CD4-positive, alpha-beta T cell treated with Interleukin-1 beta for 1 hour (primary cell): Measurements from ENCODE around the gene TRAPPC10.

Experiments
- DNase-seq, 2 donors: peaks; one replicate each; pipeline ENCODE4 v3.0.0-alpha.2; 2020 to 2022

TRAPPC10 gene

DNA sequence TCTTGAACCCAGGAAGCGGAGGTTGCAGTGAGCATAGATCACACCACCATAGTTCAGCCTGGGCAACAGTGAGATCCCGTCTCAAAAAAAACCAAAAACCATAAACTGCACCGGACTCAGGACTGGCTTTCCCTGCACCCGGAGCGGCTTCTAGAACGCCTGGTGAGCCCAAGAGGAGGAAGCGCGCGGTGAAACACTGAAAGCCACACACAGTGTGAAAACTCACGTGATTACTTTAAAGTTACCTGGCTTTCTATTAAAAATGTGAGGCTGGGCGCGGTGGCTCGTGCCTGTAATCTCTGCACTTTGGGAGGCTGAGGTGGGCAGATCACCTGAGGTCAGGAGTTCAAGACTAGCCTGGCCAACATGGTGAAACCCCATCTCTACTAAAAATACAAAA lies 7.0 kb upstream of the TRAPPC10 start:
- DNase-seq, result no peak

DNA sequence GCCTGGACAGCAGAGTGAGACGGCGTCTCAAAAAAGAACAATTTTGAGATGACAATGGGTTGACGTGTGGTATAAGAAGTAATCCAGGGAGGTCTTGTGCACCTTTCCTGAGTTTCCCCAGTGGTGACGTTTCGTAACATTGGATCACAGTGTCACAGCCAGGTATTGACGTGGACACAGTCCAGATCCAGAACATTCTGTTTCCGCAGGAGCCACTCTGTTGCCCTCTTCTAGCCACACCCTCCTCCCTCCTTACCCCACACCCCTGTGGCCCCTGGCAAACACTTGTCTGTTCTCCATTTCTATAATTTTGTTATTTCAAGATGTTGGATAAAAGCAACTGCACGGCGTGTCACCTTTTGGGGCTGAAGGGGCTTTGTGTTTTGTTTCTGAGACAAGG lies 6.5 kb upstream of the TRAPPC10 start:
- DNase-seq, result no peak

DNA sequence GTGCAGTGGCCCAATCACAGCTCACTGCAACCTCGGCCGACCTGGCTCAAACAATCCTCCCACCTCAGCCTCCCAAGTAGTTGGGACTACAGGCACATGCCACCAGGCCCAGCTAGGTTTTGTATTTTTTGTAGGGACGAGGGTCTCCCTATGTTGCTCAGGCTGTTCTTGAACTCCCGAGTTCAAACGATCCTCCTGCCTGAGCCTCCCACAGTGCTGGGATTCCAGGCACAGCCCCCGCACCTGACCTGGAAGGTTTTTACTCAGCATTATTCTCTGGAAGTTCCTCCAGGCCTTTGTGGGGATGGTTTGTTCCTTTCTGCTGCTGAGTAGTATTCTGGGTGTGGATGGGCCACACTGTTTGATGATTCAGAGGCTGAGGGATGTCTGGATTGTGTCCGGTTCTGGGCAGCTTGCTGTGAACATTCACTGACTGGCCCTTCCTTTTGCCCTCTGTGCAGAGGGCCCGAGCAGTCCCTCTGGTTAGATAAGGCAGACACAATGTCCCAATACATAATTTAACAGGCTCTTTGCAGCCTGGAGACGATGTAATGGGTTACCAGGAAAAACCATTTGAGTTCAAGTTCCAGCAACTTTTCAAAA lies 6.0 kb upstream of the TRAPPC10 start:
- no peak for DNase-seq

DNA sequence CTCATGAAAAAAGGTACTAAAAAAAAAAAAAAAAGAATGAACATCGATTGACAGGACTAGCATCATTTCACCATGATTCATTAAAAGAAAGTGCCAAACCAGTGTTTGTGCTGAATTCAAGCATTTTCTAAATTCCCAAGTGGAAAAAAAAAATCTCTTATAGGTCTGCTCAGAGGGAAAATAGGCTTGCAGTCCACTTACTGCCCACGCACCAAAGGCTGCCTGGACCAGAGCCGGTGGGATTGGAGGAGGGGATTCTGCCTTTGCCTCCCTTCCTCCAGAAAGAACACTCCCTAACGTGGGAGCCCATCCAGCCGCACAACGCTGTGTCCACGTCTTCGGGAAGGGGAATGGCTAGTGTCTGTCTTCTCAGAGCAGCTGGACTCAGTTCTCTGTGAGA lies 5.5 kb upstream of the TRAPPC10 start:
- DNase-seq, result no peak

DNA sequence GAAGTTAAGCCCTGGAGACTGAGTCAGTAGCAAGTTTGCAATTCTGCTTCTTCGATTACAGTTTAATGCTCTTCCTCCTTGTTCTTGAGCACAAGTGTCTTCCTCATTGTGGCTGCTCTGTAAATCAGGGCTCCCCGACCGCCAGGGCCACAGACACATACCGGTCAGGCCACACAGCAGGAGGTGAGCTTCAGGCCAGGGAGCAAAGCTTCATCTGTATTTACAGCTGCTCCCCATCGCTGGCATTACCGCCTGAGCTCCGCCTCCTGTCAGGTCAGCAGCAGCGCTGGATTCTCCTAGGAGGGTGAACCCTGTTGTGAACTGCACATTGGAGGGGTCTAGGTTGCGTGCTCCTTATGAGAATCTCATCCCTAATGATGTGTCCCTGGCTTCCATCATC lies 1.7 kb upstream of the TRAPPC10 start:
- DNase-seq, result no peak

DNA sequence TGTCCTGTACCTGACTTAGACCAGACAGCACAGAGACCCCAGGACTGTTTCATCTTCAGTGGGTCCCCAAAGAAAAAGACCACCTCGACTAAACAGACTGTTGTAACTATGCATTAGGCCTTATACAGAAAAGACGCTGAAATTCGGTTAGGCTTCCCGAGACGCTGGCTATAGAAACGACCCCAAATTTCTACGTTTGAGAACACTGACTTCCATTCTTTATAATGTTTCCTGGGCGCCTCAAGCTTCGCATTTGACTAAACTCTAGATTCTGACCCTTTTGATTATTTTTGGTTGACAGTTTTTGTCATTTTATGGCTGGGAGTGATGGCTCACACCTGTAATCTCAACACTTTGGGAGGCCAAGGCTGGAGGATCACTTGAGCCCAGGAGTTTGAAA lies 986 bp upstream of the TRAPPC10 start:
- DNase-seq, result no peak

DNA sequence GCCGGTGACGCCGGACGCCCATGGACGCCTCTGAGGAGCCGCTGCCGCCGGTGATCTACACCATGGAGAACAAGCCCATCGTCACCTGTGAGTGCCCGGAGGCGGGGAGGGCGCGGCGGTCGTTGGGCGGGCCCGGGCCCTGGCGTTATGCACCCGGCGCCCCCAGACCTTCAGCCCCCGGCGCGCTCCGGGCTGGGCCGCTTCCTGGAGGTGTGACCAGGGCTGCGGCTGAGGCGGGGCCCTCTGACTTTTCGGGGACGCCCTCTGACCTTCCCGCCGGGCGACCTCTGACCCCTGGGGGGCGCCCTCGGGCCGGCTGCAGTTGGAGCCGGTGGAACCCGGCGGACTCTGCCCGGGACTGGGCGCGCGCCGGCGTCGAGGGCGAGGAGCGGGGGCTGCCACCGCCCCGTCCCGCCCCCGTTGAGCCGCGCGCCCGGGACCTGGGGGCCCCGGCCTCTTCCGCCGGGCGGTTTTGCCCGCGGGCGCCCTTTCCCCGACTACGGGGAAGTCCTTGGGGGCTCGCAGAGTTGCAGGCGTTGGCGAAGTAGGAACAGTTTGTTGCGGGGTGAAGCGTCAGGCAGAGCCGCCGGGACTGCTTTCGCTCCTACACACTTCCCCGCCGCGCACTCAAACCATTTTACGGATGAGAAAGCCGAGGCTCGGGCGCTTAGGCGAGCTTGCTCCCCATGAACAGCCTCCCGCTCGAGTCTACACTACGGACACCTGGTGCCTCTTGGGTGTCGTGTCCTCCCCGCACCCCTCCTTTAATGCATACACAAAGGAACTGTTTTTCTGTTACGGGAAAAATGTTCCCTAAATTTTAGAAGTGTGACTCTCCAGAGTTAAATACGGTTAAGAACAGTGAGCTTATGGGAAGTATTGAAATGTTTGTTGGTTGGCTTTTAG lies 618 bp downstream of the TRAPPC10 start:
- peak; percentile 84 to 87 for DNase-seq

DNA sequence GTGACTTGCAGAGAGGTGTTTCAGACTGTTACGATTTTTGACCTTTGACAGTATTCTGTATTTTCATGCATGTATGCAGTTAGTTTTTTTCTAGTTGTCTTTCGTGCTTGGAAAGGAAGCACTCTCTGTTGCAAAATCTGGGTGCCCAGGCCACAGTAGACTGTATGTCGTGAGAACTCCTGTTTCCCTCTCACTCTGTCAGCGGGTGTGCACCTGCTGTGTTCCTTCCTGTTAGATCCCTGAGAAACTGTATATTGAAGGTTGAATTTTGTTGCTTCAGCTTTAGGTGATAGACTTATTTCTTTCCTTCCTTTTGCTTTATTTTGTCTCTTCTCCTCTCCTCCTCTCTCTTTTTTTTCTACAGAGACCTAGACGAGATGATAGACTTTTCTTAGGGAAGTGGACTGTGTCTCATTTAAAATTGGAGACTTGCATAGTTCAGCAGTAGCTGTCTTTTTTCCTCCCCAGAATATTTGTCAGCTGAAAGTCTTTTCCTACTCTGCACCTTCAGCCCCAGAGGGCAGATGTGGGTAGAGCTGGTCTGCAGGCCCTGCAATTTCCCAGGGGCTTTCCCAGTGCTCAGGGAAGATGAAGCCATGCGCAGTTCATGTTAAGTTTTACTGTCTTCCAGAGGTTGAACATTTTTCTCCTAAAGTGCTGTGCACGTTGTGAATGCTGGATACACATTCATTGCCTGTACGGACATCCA lies 1.4 kb downstream of the TRAPPC10 start:
- peak; percentile 35 to 49 for DNase-seq

DNA sequence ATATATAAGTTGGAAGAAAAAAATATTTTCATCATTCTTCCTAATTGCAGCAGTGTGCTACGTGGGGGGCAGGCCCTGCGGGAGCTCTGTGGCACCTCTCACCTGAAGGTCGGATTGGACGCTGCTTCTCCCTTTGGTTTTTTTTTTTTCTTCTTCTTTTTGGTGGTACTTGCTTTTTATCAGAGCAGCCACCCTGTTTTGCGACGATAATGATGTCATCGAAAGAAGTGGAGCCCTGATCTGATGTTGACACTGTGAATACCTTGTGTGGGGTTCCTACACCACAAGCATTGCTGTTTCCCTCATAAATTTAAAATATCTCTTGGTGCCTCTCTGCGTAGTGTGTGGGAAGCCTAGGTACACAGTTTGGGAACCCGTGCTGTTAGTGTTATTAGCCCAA lies 5.5 kb downstream of the TRAPPC10 start:
- no peak for DNase-seq

DNA sequence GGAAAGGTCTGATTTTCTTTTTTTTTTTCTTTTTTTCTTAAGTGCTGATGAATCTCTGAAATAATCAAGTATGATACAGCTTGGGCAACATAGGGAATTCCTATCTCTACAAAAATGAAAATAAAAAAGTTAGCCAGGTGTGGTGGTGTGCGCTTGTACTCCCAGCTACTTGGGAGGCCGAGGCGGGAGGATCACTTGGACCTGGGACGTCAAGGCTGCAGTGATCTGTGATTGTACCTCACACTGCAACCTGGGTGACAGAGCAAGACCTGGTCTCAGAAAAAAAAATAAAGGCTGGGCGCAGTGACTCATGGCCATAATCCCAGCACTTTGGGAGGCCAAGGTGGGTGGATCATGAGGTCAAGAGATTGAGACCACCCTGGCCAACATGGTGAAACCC lies 6.0 kb downstream of the TRAPPC10 start:
- no peak for DNase-seq

DNA sequence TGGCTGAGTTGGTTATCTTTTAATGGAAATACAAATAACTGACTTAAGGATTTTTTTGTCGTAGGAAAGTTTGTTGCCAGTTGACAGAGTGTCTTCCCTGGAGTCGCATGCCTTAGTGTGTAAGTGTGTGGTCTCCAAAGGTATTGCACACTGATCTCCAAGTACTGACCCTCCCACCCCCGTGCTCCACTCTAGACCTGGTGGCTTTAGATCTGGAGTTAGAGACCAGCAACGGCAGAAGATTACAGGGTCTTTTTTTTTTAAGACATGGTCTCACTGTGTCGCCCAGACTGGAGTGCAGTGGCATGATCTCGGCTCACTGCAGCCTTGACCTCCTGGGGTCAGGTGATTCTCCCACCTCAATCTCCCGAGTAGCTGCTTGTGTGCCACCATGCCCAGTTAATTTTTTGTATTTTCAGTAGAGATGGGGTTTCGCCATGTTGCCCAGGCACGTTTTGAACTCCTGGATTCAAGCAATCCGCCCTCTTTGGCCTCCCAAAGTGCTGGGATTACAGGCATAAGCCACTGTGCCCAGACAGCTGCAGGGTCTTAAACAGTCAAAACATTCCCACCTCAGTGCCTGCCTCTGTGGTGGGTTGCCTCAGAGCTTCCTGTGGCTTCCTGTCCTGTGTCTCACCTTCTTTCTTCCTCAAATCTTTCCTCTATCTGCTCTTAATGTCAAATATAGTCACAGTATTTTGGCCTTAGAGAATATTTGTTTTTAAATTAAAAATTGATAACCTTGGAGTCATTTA lies 6.9 kb downstream of the TRAPPC10 start:
- DNase-seq, result no peak

DNA sequence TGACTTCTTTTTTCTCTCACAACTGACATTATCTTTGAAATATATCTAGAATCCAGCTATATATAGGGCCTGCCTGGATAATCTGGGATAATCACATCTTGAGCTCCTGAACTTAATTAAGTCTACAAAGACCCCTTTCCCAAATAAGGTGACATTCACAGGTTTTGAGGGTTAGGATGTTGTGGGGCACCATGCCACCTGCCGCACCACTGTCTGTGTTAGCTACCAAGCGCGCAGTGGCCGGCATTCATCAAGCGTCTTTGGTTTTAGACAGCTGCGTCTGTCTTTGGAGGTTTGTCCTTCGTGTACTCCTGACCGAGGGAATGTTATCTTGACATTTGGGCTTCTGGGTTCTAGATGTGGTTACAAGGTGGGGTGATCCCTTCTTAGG lies 7.5 kb downstream of the TRAPPC10 start:
- no peak for DNase-seq

DNA sequence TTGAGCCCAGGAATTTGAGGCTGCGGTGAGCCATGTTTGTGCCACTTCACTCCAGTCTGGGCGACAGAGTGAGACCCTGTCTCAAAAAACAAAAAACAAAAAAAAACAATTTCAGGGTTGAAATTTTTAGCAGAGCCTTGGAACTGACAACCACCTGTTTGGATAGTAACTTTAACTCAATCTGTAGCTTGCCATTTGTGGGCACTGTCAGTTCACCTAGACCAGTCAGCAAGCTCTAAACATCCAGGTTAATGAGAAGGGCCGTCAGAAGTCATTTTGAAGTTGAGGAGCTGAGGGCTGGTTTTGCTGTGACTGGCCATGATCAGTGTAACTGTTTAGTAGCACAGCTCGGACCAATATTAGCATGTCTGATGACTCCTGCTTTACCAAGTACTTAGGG lies 8.4 kb downstream of the TRAPPC10 start:
- DNase-seq, result no peak

DNA sequence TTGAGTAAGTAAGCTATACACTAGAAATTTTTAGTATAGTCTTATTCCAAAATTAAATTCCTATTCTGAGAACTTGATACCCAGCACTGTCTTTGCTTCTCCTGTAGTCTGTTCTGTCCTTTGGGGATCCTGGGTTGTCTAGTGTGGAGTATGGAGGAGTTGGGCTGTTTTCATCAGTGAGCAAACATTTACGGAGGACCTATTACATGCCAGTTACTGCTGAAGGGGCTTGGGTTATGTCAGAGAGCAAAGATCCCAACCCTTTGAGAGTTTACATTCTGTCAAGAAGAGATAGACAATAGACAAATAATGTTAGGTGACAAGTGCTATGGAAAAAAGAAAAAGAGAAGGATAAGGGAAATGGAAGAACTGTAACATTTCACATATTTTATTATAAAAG lies 9.0 kb downstream of the TRAPPC10 start:
- no peak for DNase-seq

DNA sequence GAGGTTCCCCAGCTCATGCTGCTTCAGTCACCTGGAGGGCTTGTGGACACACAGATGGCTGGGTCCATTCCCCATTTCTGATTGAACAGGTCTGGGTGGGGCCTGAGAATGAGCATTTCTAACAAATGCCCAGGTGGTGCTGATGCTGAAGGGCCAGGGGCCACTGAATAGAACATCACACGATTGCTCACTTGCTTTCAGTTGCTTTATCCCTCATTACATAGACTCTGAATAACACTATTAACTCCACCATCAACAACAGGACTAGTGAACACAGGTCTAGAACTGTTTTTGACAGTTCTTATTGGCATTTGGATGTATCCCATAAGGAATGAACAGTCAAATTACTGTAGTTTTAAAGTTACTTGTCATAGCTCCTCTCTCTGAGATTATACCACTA lies 12.1 kb downstream of the TRAPPC10 start:
- DNase-seq, result no peak

DNA sequence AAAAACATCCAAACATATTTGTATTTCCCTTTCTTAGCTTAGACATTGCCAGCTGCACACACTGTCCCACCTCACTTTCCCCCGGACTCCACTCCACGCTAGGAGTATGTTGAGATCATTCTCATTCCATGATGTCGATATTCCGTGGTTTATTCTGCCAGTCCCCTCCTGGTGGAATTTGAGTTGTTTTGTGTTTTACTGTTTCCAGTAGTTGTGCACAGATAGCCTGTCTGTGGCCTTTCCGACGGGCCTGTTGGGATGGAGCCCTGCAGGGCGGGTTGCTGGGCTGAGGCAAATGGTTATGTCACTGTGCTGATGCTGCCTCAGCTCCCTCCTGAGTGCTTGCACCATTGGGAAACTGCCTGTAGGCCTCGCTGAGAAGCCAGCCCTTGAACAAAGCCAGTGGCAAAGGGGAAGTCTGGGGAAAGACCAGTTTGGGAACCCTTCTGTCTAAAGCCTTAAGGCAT lies 12.8 kb downstream of the TRAPPC10 start:
- DNase-seq, result peak in 1 of 2 donors; percentile 34

DNA sequence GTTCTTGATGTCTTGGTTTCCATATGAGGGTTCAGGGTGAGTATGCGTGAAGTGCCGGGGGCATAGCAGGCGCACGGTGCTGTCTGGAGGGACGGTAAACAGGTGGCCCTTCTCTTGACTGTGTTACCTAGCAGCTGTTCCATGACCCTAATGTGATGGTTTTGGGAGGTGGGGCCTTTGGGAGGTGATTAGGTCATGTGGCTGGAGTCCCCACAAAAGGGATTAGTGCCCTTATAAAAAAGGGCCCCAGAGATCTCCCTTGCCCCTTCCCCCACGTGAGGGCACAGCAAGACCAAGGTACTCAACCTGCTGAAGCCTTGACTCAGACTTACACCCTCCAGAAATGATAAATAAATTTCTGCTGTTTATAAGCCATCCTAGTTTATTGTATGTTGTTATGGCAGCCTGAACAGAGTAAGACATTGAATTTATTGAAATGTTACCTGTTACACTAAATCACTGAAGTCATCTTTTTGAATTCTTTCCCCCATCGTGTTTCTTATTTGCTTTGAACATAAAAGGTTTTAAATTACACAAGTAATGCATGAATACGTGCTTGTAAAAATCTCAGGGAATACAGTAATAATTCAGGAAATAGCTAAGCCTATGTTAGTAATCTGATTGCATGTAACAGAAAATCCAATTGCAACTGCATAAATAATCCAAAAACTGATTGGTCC lies 15.6 kb downstream of the TRAPPC10 start:
- DNase-seq, result no peak

DNA sequence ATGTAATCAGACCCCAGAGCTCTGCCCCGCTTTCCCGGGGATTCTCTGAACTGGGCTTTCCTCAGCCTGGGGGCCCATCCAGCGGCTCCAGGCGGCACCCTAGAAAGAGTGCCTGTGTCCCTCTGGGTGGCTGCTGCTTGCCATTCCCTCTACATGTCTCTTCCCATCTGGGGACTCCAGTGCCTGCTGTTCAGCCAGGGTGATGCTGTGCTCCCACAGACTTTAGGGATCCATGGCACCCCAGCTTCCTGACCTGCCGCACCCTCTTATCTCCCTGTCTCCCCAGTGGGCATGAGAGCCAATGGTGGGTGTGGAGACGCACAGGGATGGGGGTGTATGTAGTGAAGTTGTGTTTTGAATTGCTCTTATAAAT lies 16.2 kb downstream of the TRAPPC10 start:
- DNase-seq, result no peak

DNA sequence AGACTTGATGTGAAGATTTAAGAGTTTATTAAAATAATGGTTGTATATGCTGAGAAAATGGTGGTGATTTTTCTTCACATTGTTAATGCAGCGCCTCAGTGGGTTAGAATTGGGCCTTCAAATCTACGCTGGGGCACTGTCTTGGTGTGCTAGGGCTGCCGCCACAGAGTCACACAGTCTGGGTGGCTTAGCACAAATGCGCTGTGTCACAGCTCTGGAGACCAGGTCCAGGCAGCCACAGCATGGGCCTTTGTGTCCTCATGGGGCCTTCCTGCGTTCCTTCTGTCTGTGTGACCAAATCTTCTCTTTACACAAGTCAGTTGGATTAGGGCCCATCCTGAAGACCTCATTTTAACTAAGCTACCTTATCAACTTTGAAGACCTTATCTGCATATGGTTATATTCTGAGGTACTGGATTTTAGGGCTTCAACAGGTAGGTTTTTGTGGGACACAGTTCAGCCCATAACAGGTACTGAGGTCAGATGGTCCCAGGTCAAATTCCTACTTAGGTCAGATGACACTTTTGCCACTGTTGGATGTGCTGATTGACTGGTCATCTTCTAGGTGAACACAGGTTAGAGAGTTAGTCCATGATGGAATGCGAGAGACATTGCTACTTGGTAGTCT lies 17.5 kb downstream of the TRAPPC10 start:
- DNase-seq, result no peak

DNA sequence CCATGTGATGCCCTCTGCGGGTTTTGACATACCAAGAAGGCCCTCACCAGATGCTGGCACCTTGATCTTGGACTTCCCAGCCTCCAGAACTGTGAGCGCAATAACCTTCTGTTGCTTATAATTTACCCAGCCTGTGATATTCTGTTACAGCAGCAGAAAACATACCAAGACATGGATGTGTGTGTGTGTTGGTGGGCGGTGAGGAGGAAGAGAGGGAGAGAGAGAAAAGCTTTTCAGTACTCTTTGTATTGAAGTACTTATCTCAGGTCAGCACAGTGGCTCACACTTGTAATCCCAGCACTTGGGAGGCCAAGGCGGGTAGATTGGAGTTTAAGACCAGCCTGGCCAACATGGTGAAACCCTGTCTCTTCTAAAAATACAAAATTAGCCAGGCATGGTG lies 23.1 kb downstream of the TRAPPC10 start:
- no peak for DNase-seq

DNA sequence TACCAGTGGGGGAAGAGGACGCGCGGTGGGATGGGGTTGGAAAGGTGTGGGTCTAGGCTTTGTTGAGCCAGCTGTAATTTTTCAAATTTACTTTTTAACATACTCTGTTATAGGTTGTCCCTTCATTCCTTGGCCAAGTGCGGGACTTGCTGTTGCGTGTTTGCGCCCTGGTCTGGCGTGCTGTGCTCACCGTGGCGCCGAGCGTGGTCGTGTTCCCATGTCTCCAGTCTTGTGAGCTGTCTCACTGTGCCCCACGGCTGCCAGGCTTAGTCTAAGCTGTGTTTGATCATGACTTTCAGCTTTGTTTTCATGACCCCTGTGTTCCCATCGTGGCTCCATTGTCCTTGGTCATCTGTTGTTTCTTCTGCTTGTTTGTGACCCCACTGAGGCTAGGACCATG lies 26.0 kb downstream of the TRAPPC10 start:
- no peak for DNase-seq

DNA sequence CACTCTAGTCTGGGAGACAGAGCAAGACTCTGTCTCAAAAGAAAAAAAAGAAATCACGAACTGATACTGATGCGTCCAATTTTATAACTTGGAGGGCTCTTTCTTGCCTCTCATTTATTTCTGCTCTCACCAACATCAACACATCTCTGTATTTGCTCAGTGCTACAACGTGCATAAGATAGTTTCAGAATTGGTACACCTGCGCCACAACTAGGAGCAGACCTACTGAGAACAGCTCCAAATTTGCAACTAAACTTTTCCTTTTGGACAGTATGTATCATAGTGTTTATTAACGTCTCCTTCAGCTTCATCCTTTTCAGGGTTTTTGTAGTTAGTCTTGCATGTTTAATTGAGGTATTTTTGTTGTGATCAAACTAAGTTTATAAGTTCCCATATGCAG lies 27.7 kb downstream of the TRAPPC10 start:
- DNase-seq, result no peak
